BJ (cell line): ENCODE results near the gene SLC16A7. TPM values are rescaled to one million over a fixed set of nuclear protein-coding genes. Genes with fewer than 3 reads are reported as not detected.
"Not testable (repeated sequence)": the region's sequence is repeated elsewhere in the genome, so short reads cannot be mapped to it uniquely, and the experiment has no call there.

Experiments
- CTCF ChIA-PET: fragments of 350-600 bp; formaldehyde crosslinking; extraction: SDS; loops from one replicate; lab custom pipeline; 2021; ENCODE audit warnings: antibody characterized with exemption, inconsistent platforms; lab: Yijun Ruan, JAX
- POLR2A ChIA-PET: fragments of 300-600 bp; sonication (Branson Sonifier 250); formaldehyde crosslinking; extraction: SDS; loops from one replicate; lab custom pipeline; 2021; ENCODE audit warnings: antibody characterized with exemption; lab: Charles Lee
- DNase-seq: peaks from one replicate; pipeline ENCODE4 v3.0.0-alpha.2; 2011; ENCODE audit warnings: low read depth
- H3K27me3 ChIP-seq: 2 replicates; pipeline ENCODE4 v1.6.0; 2011; ENCODE audit warnings: low read length; ENCODE audit not compliant: control insufficient read depth, insufficient read depth
- H3K36me3 ChIP-seq: 2 replicates; pipeline ENCODE4 v1.5.1; 2011; ENCODE audit warnings: low read length; ENCODE audit not compliant: control insufficient read depth, insufficient read depth
- H3K4me3 ChIP-seq: 2 replicates; pipeline ENCODE4 v1.5.1; 2011; ENCODE audit warnings: low read depth, mild to moderate bottlenecking, control low read depth, low read length
- polyA plus RNA-seq: library from polyadenylated mRNA; depleted of rRNA; stranded (reverse); fragments of >200 nt; gene quantifications from 2 replicates; pipeline ENCODE4 v1.2.3, GENCODE V29; 2011
- TF ChIP-seq, protein P1 (sequence below): IDR thresholded peaks from 2 replicates; pipeline ENCODE4 v1.5.1; 2011; ENCODE audit warnings: low read depth, mild to moderate bottlenecking, control low read depth, inconsistent platforms, low read length, moderate library complexity; ENCODE audit not compliant: insufficient read depth

Gene SLC16A7
- polyA plus RNA-seq, 1 experiment: 23.0 TPM

DNA sequence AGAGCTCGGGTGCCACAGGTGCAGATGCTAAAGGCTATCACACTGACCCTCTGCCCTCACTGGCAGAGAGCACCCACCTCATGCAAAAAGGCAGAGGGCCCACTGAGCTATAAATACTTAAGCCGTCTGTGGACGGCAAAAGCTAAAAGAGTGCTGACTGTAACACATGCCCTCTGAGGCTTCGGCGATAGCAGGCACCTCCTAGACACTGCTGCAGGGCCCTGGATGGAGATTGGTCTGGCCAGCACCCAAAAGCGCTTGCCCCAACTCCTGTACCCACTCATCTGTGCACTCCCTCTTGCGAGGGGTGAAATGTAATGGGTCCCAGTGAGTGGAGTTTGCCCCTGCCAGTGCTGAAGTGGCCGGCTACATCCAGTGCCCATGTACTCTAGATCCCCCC, 148.7 kb downstream of the SLC16A7 start:
- Histone ChIP-seq H3K36me3 (no peaks in the 10 kb centered on the region), H3K27me3 (no peaks in the 10 kb centered on the region), H3K4me3 (no peak overlapping the region)
- DNase-seq: no peak
- TF ChIP-seq, protein P1, sequence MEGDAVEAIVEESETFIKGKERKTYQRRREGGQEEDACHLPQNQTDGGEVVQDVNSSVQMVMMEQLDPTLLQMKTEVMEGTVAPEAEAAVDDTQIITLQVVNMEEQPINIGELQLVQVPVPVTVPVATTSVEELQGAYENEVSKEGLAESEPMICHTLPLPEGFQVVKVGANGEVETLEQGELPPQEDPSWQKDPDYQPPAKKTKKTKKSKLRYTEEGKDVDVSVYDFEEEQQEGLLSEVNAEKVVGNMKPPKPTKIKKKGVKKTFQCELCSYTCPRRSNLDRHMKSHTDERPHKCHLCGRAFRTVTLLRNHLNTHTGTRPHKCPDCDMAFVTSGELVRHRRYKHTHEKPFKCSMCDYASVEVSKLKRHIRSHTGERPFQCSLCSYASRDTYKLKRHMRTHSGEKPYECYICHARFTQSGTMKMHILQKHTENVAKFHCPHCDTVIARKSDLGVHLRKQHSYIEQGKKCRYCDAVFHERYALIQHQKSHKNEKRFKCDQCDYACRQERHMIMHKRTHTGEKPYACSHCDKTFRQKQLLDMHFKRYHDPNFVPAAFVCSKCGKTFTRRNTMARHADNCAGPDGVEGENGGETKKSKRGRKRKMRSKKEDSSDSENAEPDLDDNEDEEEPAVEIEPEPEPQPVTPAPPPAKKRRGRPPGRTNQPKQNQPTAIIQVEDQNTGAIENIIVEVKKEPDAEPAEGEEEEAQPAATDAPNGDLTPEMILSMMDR: no peak
- ChIA-PET POLR2A (no interaction called here), CTCF (no interaction called here)

DNA sequence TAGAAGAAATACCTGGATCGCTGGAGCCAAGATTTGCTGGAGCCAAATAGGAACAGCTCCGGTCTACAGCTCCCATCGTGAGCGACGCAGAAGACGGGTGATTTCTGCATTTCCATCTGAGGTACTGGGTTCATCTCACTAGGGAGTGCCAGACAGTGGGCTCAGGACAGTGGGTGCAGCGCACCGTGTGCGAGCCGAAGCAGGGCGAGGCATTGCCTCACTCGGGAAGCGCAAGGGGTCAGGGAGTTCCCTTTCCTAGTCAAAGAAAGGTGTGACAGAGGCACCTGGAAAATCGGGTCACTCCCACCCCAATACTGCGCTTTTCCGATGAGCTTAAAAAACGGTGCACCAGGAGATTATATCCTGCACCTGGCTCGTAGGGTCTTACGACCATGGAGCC, 155.3 kb downstream of the SLC16A7 start:
- H3K36me3 ChIP-seq, POLR2A ChIA-PET, CTCF ChIA-PET, H3K4me3 ChIP-seq, DNase-seq, H3K27me3 ChIP-seq: not testable (repeated sequence)

DNA sequence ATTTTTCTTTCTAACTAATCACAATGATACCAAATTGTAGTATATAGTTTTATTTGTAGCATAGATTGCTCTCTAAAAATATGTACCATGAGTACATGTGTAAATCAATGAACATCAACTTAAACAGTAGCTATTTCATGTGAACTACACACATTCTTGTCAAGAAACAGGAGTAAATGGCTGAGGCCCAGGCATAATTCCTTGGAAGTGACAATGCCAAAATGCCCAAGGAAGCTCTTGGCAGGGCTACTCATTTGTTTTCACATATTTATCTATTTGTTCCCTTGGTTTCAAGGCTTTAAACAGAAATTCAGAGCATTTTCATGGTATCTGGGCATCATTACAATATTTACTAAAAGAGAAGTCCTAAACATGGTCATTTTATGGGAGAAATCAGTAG, 165.7 kb downstream of the SLC16A7 start:
- POLR2A ChIA-PET: no interaction called here
- TF ChIP-seq, protein P1: no peak
- H3K4me3 ChIP-seq: no peak overlapping the region
- H3K27me3 ChIP-seq: no peaks in the 10 kb centered on the region
- H3K36me3 ChIP-seq: no peaks in the 10 kb centered on the region
- CTCF ChIA-PET: no interaction called here
- DNase-seq: no peak

DNA sequence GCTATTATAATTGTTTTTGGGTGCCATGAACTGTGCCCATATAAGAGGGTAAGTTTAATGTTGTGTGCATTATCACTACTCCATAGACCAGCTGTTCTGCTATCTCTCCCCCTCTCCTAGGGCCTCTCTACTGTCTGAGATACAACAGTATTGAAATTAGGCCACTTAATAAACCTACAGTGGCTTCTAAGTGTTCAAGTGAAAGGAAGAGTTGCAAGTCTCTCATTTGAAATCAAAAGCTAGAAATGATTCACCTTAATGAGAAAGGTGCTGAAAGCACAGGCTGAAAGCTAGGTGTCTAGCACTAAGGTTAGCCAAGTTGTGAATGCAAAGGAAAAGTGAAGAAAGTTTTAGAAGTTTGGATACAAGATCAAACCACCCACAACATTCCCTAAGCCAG, 168.0 kb downstream of the SLC16A7 start:
- H3K27me3 ChIP-seq: no peaks in the 10 kb centered on the region
- ChIA-PET CTCF (no interaction called here), POLR2A (no interaction called here)
- no peak overlapping the region for H3K4me3 ChIP-seq
- TF ChIP-seq, protein P1: no peak
- no peak for DNase-seq
- H3K36me3 ChIP-seq: no peaks in the 10 kb centered on the region

DNA sequence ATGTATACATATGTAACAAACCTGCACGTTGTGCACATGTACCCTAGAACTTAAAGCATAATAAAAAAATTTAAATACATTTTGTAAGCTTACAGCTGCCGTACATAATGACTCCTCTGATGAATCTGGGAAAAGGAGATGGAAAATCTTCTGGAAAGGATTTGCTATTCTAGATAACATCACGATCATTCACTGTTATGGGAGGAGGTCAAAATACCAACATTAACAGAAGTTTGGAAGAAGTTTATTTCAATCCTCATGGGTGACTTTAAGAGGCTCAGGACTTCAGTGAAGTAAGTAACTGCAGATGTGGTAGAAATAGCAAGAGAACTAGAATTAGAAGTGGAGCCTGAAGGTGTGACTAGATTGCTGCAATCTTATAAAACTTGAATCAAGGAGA, 172.2 kb downstream of the SLC16A7 start:
- H3K27me3 ChIP-seq: no peaks in the 10 kb centered on the region
- H3K36me3 ChIP-seq: no peaks in the 10 kb centered on the region
- no peak overlapping the region for H3K4me3 ChIP-seq
- no peak for DNase-seq
- POLR2A ChIA-PET: no interaction called here
- CTCF ChIA-PET: no interaction called here
- TF ChIP-seq, protein P1: no peak

DNA sequence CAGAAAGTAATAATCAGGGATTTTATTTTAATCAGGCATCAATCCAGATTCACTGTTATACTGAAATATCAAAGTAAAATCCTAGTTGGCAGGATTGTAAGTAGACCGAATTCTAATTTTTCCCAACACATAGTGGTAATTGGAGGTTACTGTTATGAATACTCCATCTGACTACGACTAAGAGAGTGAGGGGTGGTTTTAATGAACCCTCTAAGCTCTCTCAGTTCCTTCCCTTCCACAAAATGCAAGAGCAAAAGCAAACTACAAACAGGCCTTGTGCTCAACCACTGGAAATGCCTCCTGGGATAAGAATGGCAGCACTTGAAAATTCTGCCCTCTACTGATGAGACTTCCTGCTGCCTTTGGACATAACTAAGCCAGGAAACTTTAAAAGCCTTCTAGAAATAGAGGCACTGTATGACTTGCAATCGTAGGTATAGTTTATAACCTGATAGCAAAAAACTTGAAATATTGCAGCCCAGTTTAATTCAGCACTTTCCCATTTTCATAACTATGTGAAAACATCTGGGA, 184.8 kb downstream of the SLC16A7 start:
- ChIA-PET POLR2A (no interaction called here), CTCF (interaction anchor here (0.9 kb wide), 1 partner anchor 17 kb away, joined by 3 read pairs; no protein-coding TSS in a partner anchor)
- DNase-seq: no peak
- TF ChIP-seq, protein P1: peak; percentile 42; the same call in 1 of the 2 replicates
- Histone ChIP-seq H3K27me3 (no peaks in the 10 kb centered on the region), H3K4me3 (no peak overlapping the region), H3K36me3 (no peaks in the 10 kb centered on the region)
